SK-N-SH (cell line): ENCODE results near the gene WDR87. TPM values are rescaled to one million over a fixed set of nuclear protein-coding genes. Genes with fewer than 3 reads are reported as not detected.

Source experiments
- CTCF ChIA-PET: fragments of 300-600, 350-600 bp; formaldehyde crosslinking; extraction: SDS; loops from one replicate; lab custom pipeline; 2021; lab: Yijun Ruan, JAX
- POLR2A ChIA-PET: fragments of 350-600 bp; sonication (Branson Sonifier 250); formaldehyde crosslinking; extraction: SDS; loops from one replicate; lab custom pipeline; 2020; ENCODE audit warnings: antibody characterized with exemption, inconsistent platforms; lab: Yijun Ruan, JAX
- DNase-seq: peaks from one replicate; pipeline ENCODE4 v3.0.0; 2012
- H2AFZ ChIP-seq: fragments of 200-600 bp; sonication (generic); 2 replicates; pipeline ENCODE4 v1.8.1; 2016; ENCODE audit warnings: antibody characterized with exemption, mild to moderate bottlenecking, low read depth
- H3F3A ChIP-seq: fragments of 200-600 bp; sonication (generic); replicated peaks from 2 replicates; pipeline ENCODE3; 2016; ENCODE audit warnings: antibody characterized with exemption, mild to moderate bottlenecking; ENCODE audit not compliant: insufficient read depth
- H3K27ac ChIP-seq, 2 experiments: fragments of 200-500 bp in 1 of 2; fragments of 200-600 bp in 1 of 2; sonication (Bioruptor generic) in 1 of 2; sonication (generic), shearing (Covaris generic) in 1 of 2; 2 replicates each; pipeline versions ENCODE4 v1.5.1 to v1.6.1; 2014 to 2016; ENCODE audit warnings: low read depth in 2 of 2, inconsistent platforms in 1 of 2, low read length in 1 of 2, mild to moderate bottlenecking in 1 of 2, mixed read lengths in 1 of 2
- H3K27me3 ChIP-seq: fragments of 200-600 bp; sonication (generic), shearing (Covaris generic); 2 replicates; pipeline ENCODE4 v1.6.1; 2016; ENCODE audit warnings: mixed run types; ENCODE audit not compliant: insufficient read depth
- H3K36me3 ChIP-seq, 2 experiments: fragments of 200-500 bp in 1 of 2; fragments of 200-600 bp in 1 of 2; sonication (Bioruptor generic) in 1 of 2; sonication (generic) in 1 of 2; replicated peaks in 1 of 2; 2 replicates each; pipeline versions ENCODE3 to v1.5.1; 2014 to 2016; ENCODE audit warnings: low read length in 1 of 2, mild to moderate bottlenecking in 1 of 2; ENCODE audit not compliant: insufficient read depth in 2 of 2, control insufficient read depth in 1 of 2
- H3K4me1 ChIP-seq, 2 experiments: fragments of 200-500 bp in 1 of 2; fragments of 200-600 bp in 1 of 2; sonication (Bioruptor generic) in 1 of 2; sonication (generic), shearing (Covaris generic) in 1 of 2; 2 replicates each; pipeline versions ENCODE4 v1.5.1 to v1.6.1; 2014 to 2016; ENCODE audit warnings: low read depth in 1 of 2, low read length in 1 of 2, mixed run types in 1 of 2; ENCODE audit not compliant: insufficient read depth in 2 of 2, control insufficient read depth in 1 of 2
- H3K4me2 ChIP-seq: fragments of 200-600 bp; sonication (generic), shearing (Covaris generic); 2 replicates; pipeline ENCODE4 v1.6.1; 2017; ENCODE audit warnings: mixed run types
- H3K4me3 ChIP-seq, 2 experiments: fragments of 200-500 bp in 1 of 2; fragments of 200-600 bp in 1 of 2; sonication (Bioruptor generic) in 1 of 2; sonication (generic), shearing (Covaris generic) in 1 of 2; 2 replicates each; pipeline versions ENCODE4 v1.5.1 to v1.8.1; 2014 to 2016; ENCODE audit warnings: low read depth in 2 of 2, inconsistent platforms in 1 of 2, low read length in 1 of 2, mild to moderate bottlenecking in 1 of 2, mixed read lengths in 1 of 2, moderate library complexity in 1 of 2
- H3K79me2 ChIP-seq: fragments of 200-600 bp; sonication (generic); 2 replicates; pipeline ENCODE4 v1.8.1; 2017; ENCODE audit warnings: mild to moderate bottlenecking; ENCODE audit not compliant: insufficient read depth
- H3K9ac ChIP-seq: fragments of 200-600 bp; sonication (generic); 2 replicates; pipeline ENCODE4 v1.6.1; 2017; ENCODE audit warnings: mixed run types
- H3K9me2 ChIP-seq: fragments of 200-600 bp; sonication (generic); 2 replicates; pipeline ENCODE4 v1.6.1; 2017; ENCODE audit warnings: mixed run types
- H3K9me3 ChIP-seq: fragments of 200-600 bp; sonication (generic); 2 replicates; pipeline ENCODE4 v1.6.1; 2017; ENCODE audit warnings: mixed run types, mild to moderate bottlenecking, moderate library complexity
- H4K20me1 ChIP-seq: fragments of 200-600 bp; sonication (generic); 2 replicates; pipeline ENCODE4 v1.6.1; 2017; ENCODE audit warnings: mild to moderate bottlenecking, mixed run types; ENCODE audit not compliant: insufficient read depth
- CTCF ChIP-seq: fragments of 200-600 bp; sonication (generic); IDR thresholded peaks from 2 replicates; pipeline ENCODE4 v1.6.1; 2017; ENCODE audit warnings: antibody characterized with exemption, mild to moderate bottlenecking, moderate library complexity
- ELF1 ChIP-seq: IDR thresholded peaks from 2 replicates; pipeline ENCODE4 v1.4.0; 2012
- EP300 ChIP-seq, 2 experiments: IDR thresholded peaks; 2 replicates each; pipeline versions ENCODE4 v1.4.0 to v1.6.1; 2012; ENCODE audit warnings: borderline replicate concordance in 1 of 2, low read depth in 1 of 2, low read length in 1 of 2
- FOSL2 ChIP-seq: IDR thresholded peaks from 2 replicates; pipeline ENCODE4 v1.4.0; 2012; ENCODE audit warnings: low read depth, mild to moderate bottlenecking, moderate library complexity, borderline replicate concordance
- FOXJ3 ChIP-seq: sonication (generic); formaldehyde crosslinking; IDR thresholded peaks from 2 replicates; pipeline ENCODE4 v1.5.1; 2020; ENCODE audit warnings: mild to moderate bottlenecking, missing genetic modification reagents
- GABPA ChIP-seq: IDR thresholded peaks from 2 replicates; pipeline ENCODE4 v1.4.0; 2012; ENCODE audit warnings: low read depth, mild to moderate bottlenecking
- GATA2 ChIP-seq: sonication (generic); formaldehyde crosslinking; IDR thresholded peaks from 2 replicates; pipeline ENCODE4 v1.5.0; 2020; ENCODE audit warnings: mild to moderate bottlenecking, missing genetic modification reagents
- JUND ChIP-seq: IDR thresholded peaks from 2 replicates; pipeline ENCODE4 v1.4.0; 2012
- MEF2A ChIP-seq: IDR thresholded peaks from 2 replicates; pipeline ENCODE4 v1.4.0; 2012; ENCODE audit warnings: low read depth, borderline replicate concordance
- MXI1 ChIP-seq: IDR thresholded peaks from 2 replicates; pipeline ENCODE4 v1.6.1; 2012; ENCODE audit warnings: mild to moderate bottlenecking, low read depth, low read length, improper control_type of control experiment
- RCOR1 ChIP-seq: fragments of 150-350 bp; IDR thresholded peaks from 2 replicates; pipeline ENCODE4 v1.6.1; 2017; ENCODE audit warnings: antibody characterized with exemption, low read length
- REST ChIP-seq: IDR thresholded peaks from 2 replicates; pipeline ENCODE4 v1.6.1; 2012; ENCODE audit warnings: mild to moderate bottlenecking, low read depth, low read length, moderate library complexity
- RFX5 ChIP-seq: IDR thresholded peaks from 2 replicates; pipeline ENCODE4 v1.6.1; 2012; ENCODE audit warnings: mild to moderate bottlenecking, improper control_type of control experiment, low read length
- RXRA ChIP-seq: IDR thresholded peaks from 2 replicates; pipeline ENCODE4 v1.4.0; 2012; ENCODE audit warnings: low read depth, mild to moderate bottlenecking, borderline replicate concordance
- TCF12 ChIP-seq: IDR thresholded peaks from 2 replicates; pipeline ENCODE4 v1.4.0; 2012
- TEAD4 ChIP-seq: IDR thresholded peaks from 2 replicates; pipeline ENCODE4 v1.4.0; 2012; ENCODE audit warnings: mild to moderate bottlenecking, borderline replicate concordance; ENCODE audit not compliant: insufficient read depth
- ZBTB33 ChIP-seq: IDR thresholded peaks from 2 replicates; pipeline ENCODE4 v1.4.0; 2012; ENCODE audit warnings: low read depth, borderline replicate concordance
- WGBS: methylation state at CpG from one replicate; pipeline ENCODE4 v1.1.6; 2017; ENCODE audit warnings: low lambda C conversion rate; 5-methylcytosine and 5-hydroxymethylcytosine counted together
- polyA plus RNA-seq, 3 experiments: library from polyadenylated mRNA; depleted of rRNA; stranded (reverse); fragments of >200 nt; gene quantifications; 2 replicates each; pipeline ENCODE4 v1.2.3, GENCODE V29; 2012
- TF ChIP-seq, protein P1 (sequence below): fragments of 150-350 bp; IDR thresholded peaks from 2 replicates; pipeline ENCODE4 v1.6.1; 2017; ENCODE audit warnings: antibody characterized with exemption, low read length, low read depth, borderline replicate concordance
- TF ChIP-seq, protein P2 (sequence below): IDR thresholded peaks from 2 replicates; pipeline ENCODE4 v1.4.0; 2012; ENCODE audit warnings: low read depth
- TF ChIP-seq, protein P3 (sequence below): fragments of 150-350 bp; IDR thresholded peaks from 2 replicates; pipeline ENCODE4 v1.6.1; 2016; ENCODE audit warnings: mild to moderate bottlenecking, low read depth, low read length

WDR87 gene
- polyA plus RNA-seq, 1 of the 3 experiments (the other 2 are of a cell fraction), result not detected

DNA sequence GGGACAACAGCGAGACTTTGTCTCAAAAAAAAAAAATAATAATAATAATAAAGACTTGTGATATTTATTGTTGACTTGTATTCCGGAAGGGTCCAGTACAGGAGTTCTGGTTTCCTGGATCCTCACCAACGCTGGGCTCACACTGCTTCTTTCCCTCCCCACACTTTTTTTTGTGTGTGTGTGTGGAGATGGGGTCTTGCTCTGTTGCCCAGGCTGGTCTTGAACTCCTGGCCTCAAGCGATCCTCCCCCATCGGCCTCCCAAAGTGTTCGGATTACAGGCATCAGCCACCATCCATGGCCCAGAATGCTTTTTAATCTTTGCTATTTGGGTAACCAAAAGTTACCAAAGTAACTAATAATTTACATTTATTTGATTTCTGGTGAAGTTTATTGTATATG lies 39.7 kb upstream of the WDR87 start:
- no peaks in the 10 kb centered on the region for H3K27me3 ChIP-seq
- H3K4me3 ChIP-seq, result no peak overlapping the region
- TF ChIP-seq JUND (no peak), MEF2A (no peak), RFX5 (no peak), TEAD4 (no peak), GATA2 (CRISPR knock-in tag) (no peak), FOXJ3 (CRISPR knock-in tag) (no peak), ZBTB33 (no peak), MXI1 (no peak), TCF12 (no peak), ELF1 (no peak), EP300 (IDR thresholded peaks at IDR 0.05; ENCODE audit: borderline replicate concordance in 1 of 2, low read depth in 1 of 2, low read length in 1 of 2) (no peak), RCOR1 (no peak), CTCF (no peak), GABPA (no peak), REST (no peak), FOSL2 (no peak), RXRA (no peak)
- TF ChIP-seq, protein P1, sequence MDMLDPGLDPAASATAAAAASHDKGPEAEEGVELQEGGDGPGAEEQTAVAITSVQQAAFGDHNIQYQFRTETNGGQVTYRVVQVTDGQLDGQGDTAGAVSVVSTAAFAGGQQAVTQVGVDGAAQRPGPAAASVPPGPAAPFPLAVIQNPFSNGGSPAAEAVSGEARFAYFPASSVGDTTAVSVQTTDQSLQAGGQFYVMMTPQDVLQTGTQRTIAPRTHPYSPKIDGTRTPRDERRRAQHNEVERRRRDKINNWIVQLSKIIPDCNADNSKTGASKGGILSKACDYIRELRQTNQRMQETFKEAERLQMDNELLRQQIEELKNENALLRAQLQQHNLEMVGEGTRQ, result no peak
- TF ChIP-seq, protein P2, sequence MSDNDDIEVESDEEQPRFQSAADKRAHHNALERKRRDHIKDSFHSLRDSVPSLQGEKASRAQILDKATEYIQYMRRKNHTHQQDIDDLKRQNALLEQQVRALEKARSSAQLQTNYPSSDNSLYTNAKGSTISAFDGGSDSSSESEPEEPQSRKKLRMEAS, result no peak
- TF ChIP-seq, protein P3, sequence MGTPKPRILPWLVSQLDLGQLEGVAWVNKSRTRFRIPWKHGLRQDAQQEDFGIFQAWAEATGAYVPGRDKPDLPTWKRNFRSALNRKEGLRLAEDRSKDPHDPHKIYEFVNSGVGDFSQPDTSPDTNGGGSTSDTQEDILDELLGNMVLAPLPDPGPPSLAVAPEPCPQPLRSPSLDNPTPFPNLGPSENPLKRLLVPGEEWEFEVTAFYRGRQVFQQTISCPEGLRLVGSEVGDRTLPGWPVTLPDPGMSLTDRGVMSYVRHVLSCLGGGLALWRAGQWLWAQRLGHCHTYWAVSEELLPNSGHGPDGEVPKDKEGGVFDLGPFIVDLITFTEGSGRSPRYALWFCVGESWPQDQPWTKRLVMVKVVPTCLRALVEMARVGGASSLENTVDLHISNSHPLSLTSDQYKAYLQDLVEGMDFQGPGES, result no peak
- H3K36me3 ChIP-seq, result no peaks in the 10 kb centered on the region
- H3K9ac ChIP-seq, result no peak overlapping the region
- no peak overlapping the region for H2AFZ ChIP-seq
- H3K79me2 ChIP-seq, result peaks cover 90% of the 10 kb centered on the region
- no peaks in the 10 kb centered on the region; a peak in 1 of 4 replicates for H3K4me1 ChIP-seq
- ChIA-PET POLR2A (no interaction called here), CTCF (no interaction called here)
- no peak overlapping the region for H3K27ac ChIP-seq
- H3K9me2 ChIP-seq, result no peaks in the 10 kb centered on the region
- H4K20me1 ChIP-seq, result no peaks in the 10 kb centered on the region
- DNase-seq, result no peak
- WGBS, result 98% methylated on average over 6 of the region's 6 CpGs
- no peaks in the 10 kb centered on the region for H3K9me3 ChIP-seq
- H3K4me2 ChIP-seq, result no peak overlapping the region
- H3F3A ChIP-seq, result no peaks in the 10 kb centered on the region
